ENCODE results near the gene CCDC117.

GRCh38 chr22:28800308-28801041 is 28.0 kb downstream of the CCDC117 start, which contains the start of gene XBP1:
- TF ChIP-seq RAD21 (IDR thresholded peaks at IDR 0.05) (peak in 1 of 2 donors; percentile 24), CTCF (IDR thresholded peaks at IDR 0.05; ENCODE audit: low read depth, low read length, missing input control) (no peak), HNF4G (IDR thresholded peaks at IDR 0.05) (no peak), GABPA (IDR thresholded peaks at IDR 0.05 in 1 of 2, conservative IDR thresholded peaks at IDR 0.05 in 1 of 2) (no peak)

Measured in liver (tissue), 3 donors.